GM13977 (cell line): ENCODE data around the gene MIER3.

ENCODE experiments used
- DNase-seq: peaks from one replicate; pipeline ENCODE4 v3.0.0; 2012; ENCODE audit warnings: low spot score
- CTCF ChIP-seq: IDR thresholded peaks from 2 replicates; pipeline ENCODE4 v1.5.1; 2012; ENCODE audit warnings: mild to moderate bottlenecking, control low read depth; ENCODE audit not compliant: insufficient read depth; ENCODE audit errors: extremely low read depth, missing control alignments
- in situ Hi-C: fragments of 300-500 bp; cut with MboI; formaldehyde crosslinking; loops from one replicate; pipeline ENCODE4 v1.12.0; 2022; ENCODE audit warnings: low sequenced_read_pairs, low pct_unique_long_range_greater_than_20kb, mixed read lengths, inconsistent platforms; ENCODE audit not compliant: unreplicated experiment

MIER3 gene

DNA sequence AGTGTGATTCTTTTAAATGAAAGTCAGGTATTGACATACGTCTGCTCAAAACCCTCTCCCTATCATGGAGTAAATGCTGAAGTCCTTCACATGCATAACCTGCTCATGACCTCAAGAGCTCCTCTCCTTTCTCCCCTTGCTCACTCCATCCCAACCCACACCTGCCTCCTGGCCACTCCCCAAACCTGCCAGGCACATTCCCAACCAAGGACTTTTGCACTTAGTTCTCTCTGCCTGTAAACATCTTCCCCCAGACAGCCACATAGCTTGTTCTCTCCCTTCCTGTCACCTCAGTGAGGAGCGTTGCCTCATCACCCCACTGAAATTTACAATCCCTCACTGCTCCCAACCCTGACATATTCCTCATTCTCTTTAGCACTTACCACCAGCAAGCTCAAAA is 33.9 kb downstream of the MIER3 start:
- in situ Hi-C loops, result loop anchor here (25.0 kb wide), 1 partner anchor 294 kb away; no protein-coding TSS in a partner anchor
- no peak for DNase-seq
- TF ChIP-seq CTCF, result no peak

- no peak for TF ChIP-seq CTCF
- in situ Hi-C loops, result loop anchor here (25.0 kb wide), 1 partner anchor 295 kb away; no protein-coding TSS in a partner anchor
- no peak for DNase-seq
Observed at GRCh38 chr5:56917534-56917933, 34.4 kb downstream of the MIER3 start.

GRCh38 chr5:56914678-56915077 is 37.2 kb downstream of the MIER3 start:
- DNase-seq, result no peak
- in situ Hi-C loops, result loop anchor here (25.0 kb wide), 1 partner anchor 298 kb away; no protein-coding TSS in a partner anchor
- no peak for TF ChIP-seq CTCF

DNA sequence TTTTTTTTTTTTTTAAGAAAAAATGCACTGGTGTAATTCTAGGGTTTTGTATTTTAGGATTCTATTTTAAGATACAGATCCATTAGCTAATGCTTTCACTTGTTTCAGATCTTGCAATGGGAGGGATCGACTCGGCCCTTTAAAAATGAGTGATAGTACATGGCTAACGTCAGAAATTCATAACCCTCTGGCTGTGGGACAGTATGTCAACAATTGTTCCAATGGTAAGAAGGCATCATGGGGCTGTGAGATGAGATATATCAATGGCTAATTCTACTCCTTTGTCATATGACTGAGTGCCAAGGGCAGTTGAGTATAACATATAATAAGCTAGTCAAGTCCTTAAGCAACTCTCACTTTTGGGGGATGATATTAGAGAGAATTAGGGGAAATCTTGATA is 38.2 kb downstream of the MIER3 start:
- DNase-seq, result no peak

GRCh38 chr5:56910210-56910965 is 41.5 kb downstream of the MIER3 start:
- peak; percentile 14 for DNase-seq
- in situ Hi-C loops, result loop anchor here (25.0 kb wide), 1 partner anchor 302 kb away; no protein-coding TSS in a partner anchor
- no peak for TF ChIP-seq CTCF

More for the DNA sequence above, 38.2 kb downstream of the MIER3 start:
- in situ Hi-C loops, result loop anchor here (25.0 kb wide), 1 partner anchor 299 kb away; no protein-coding TSS in a partner anchor
- TF ChIP-seq CTCF, result no peak

DNA sequence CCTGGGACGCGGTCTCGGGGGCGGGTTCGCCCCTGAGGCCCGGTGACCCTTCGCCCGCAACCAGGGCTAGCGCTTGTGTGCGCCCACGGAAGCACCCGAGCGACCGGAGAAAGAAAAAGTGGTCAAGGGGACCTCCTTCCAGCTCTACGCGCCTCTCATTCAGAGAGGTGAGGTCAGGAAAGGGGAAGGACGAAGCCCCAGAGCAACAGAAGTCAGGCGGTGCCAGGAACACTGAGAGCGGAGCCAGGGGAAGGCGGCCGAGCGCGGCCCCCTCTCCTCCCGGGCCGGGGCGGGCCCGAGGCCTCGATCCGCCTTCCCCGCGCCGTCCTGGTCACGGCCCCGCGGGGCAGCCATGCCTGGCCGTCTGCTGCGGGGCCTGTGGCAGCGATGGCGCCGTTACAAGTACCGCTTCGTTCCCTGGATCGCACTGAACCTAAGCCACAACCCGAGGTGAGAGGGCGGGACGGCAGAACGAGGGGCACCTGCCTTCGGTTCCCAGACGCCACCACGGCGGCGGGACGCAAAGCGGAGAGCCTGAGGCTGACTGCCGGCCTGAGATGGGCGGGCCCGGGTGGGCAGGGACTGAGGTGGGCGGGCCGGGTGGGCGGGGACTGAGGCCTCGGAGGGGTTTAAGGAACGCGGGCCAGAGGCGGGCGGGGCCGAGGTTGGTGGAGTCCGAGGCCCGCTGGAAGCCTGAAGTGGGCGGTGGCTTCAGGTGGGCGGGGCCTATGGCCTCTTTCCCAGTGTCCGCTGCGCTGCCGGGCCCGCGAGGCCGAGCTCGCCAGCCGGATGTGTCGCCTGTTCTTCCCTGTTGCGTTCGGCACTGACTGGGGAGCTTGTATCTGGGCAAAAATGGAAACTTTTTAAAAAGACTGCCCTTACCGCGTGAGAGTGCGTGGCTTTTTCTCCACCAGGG is 42.4 kb downstream of the MIER3 start, which contains the start of gene SETD9:
TSS of gene SETD9 (plus strand) at position 303 of the 916 bp plus-strand sequence. CDS start at position 353, 50 bp downstream.
- DNase-seq, result peak; percentile 97
- in situ Hi-C loops, result loop anchor here (10.0 to 25.0 kb wide), 2 partner anchors 225 to 303 kb away; no protein-coding TSS in a partner anchor
- no peak for TF ChIP-seq CTCF
